Diencephalon (tissue), 1 donor: ENCODE results near the gene CLCNKA. TPM values are rescaled to one million over a fixed set of nuclear protein-coding genes. Genes with fewer than 3 reads are reported as not detected.

Source experiments
- small RNA-seq: library from RNA; depleted of rRNA; stranded (forward); fragments of <200 nt; gene quantifications from one replicate; pipeline ENCODE3, GENCODE V24; 2014
- total RNA-seq: library from RNA; depleted of rRNA; stranded (reverse); fragments of >200 nt; gene quantifications from one replicate; pipeline ENCODE4 v1.2.3, GENCODE V29; 2014

Gene CLCNKA
- 0.23 TPM for total RNA-seq

GRCh38 chr1:16021681-16022080 lies at the start of gene CLCNKA:
Gene CLCNKA, plus strand, starts transcription at chr1:16022036. Its CDS starts 584 bp downstream, at chr1:16022620.

DNA sequence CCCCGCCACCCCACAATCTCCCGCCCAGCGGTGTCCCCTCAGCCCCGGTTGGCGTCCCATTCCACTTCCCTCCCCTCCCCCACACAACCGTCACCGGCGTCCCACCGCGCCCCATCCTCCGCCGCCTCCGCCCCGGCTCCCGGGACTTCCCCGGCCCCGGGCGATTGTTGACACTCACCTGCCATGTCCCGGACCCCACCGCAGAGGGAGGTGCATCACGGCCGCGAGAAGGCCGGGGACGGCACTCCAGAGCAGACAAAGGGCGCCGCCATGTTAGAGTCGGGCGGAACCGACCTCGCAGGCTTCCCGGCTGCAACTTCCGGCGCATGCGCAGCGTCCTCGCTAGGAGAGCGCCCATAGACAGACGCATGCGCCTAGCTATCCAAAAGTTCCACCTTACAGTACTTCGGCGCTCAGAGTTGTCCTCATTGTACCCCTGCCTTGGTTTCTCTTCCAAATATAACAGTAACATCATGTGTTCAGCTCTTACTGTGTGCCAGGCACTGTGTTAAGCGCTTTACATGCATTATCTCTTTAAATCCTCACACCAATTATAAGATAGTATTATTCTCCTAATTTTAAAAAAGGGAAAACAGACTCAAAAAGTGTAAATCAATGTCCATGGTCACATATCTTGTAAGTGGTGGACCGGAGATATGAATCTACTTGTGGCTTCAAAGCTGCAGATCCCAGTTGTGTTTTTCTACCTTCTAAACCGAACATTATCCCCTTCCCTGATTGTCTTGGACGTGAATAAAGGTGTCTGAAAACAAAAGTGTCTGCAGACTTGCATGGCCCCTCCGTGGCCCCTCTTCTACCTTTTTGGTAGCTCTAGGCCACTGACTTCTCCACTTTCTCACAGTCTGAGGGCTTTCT lies 45.8 kb upstream of the CLCNKA start, which contains the start of gene ZBTB17:
Gene ZBTB17, minus strand, starts transcription at position 297 of the 876 bp plus-strand sequence. CDS start 27,606 bp downstream, outside the sequence.

GRCh38 chr1:16017461-16018303 lies 4.2 kb upstream of the CLCNKA start, which contains the start of gene HSPB7:
Gene HSPB7, minus strand, starts transcription at chr1:16018043. Its CDS starts 80 bp downstream, at chr1:16017963.

GRCh38 chr1:16043521-16043920 lies 21.7 kb downstream of the CLCNKA start, which contains the start of gene CLCNKB:
Gene CLCNKB, plus strand, starts transcription at chr1:16043782. Its CDS starts 711 bp downstream, at chr1:16044493.

DNA sequence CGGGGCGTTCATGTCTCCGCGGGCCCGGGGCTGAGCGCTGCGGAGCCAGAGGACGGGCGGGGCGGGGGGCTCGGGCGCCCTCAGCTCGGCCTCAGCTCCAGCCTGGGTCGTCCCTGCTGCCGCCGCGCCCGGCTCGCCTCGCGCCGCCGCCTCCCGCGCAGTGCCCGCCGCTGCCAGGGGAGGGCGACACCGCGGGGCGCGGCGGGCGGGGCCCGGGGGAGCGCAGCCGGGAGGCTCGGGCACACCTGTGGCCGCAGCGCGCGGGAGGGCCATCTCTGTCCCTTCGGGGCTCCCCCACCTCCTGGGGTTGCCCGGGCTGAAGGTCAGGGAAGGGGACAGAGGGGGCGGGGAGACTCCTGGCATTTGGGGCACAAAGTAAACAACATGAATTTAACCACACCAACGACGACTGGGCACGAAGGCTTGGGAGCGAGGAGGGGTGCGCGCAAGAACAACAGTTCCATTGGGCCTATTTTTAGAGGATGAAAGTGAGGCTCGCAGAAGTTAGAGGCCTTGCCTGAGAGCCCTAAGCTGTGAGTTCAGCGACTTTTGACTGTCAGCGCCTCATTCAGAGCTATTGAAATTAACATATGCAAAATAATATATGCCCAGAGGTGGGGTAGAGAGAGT lies 51.8 kb downstream of the CLCNKA start, which contains the start of gene FAM131C:
Gene FAM131C, minus strand, starts transcription at position 162 of the 630 bp plus-strand sequence. CDS start 209 bp downstream, outside the sequence.

Small RNA genes lying within 50 kb of the gene (small RNA-seq; reads per million reads assigned to genes)
- not detected for gene AL355994.1
- not detected for gene AL355994.5

Other genes with a start within 250 kb of the CLCNKA start
- 2.8 TPM for gene UQCRHL, start 214.4 kb upstream of the CLCNKA start, total RNA-seq
- 52.6 TPM for gene SPEN, start 174.3 kb upstream of the CLCNKA start, total RNA-seq
- gene ZBTB17, start 45.9 kb upstream of the CLCNKA start, total RNA-seq: 23.8 TPM
- gene SRARP, start 17.8 kb upstream of the CLCNKA start, total RNA-seq: 1.2 TPM
- 0.23 TPM for gene HSPB7, start 4.0 kb upstream of the CLCNKA start, total RNA-seq
- gene CLCNKB, start 21.7 kb downstream of the CLCNKA start, total RNA-seq: 0.92 TPM
- 4.6 TPM for gene FAM131C, start 51.6 kb downstream of the CLCNKA start, total RNA-seq
- gene EPHA2, start 134.0 kb downstream of the CLCNKA start, total RNA-seq: 2.5 TPM
- gene ARHGEF19, start 190.6 kb downstream of the CLCNKA start, total RNA-seq: 1.6 TPM
- gene CPLANE2, start 215.1 kb downstream of the CLCNKA start, total RNA-seq: 37.4 TPM